K562 (cell line): ENCODE measurements around the gene EHD2. TPM values are rescaled to one million over a fixed set of nuclear protein-coding genes. Genes with fewer than 3 reads are reported as not detected.

Experiments
- ATAC-seq: fragments of 200-7000 bp; cut with Tn5 transposase; 3 replicates; pipeline ENCODE4 v1.9.1; 2020; ENCODE audit warnings: moderate library complexity
- BruUV-seq: library from RNA; stranded (reverse); fragments of 400-500 nt; replicated peaks from 2 replicates; lab custom pipeline; 2021; lab: Mats Ljungman, UMichigan
- CTCF ChIA-PET: fragments of 300-600 bp; formaldehyde crosslinking; extraction: SDS; loops from one replicate; lab custom pipeline; 2021; ENCODE audit warnings: low intra/inter-chr PET ratio; lab: Yijun Ruan, JAX
- POLR2A ChIA-PET: fragments of 300-600, 350-650 bp; sonication (Branson Sonifier 250); formaldehyde crosslinking; extraction: SDS; loops from one replicate; lab custom pipeline; 2021; ENCODE audit warnings: antibody characterized with exemption, inconsistent platforms; lab: Yijun Ruan, JAX
- DNase-seq, 4 experiments: peaks; one replicate each; pipeline versions ENCODE4 v3.0.0 to v3.0.0-alpha.2; 2011 to 2018; ENCODE audit warnings: low spot score in 3 of 4, mixed read lengths in 3 of 4; ENCODE audit errors: extremely low read depth in 1 of 4
- FAIRE-seq: peaks from 2 replicates; lab custom pipeline; 2011; peaks lifted over from hg19 to GRCh38; lab: Jason Lieb, UNC
- H2AFZ ChIP-seq: 2 replicates; pipeline ENCODE4 v1.6.0; 2011; ENCODE audit warnings: low read depth, low read length, control low read depth, inconsistent platforms
- H3K27ac ChIP-seq: fragments of 200-600 bp; 3 replicates; pipeline ENCODE4 v1.8.0; 2011; ENCODE audit warnings: low read depth, mild to moderate bottlenecking, control low read depth, inconsistent platforms, low read length, moderate library complexity, mixed read lengths; ENCODE audit errors: extremely low read depth
- H3K27me3 ChIP-seq, 2 experiments: fragments of 300-600 bp in 1 of 2; 2 replicates in 1 of 2; 3 replicates in 1 of 2; pipeline versions ENCODE4 v1.6.0 to v1.8.0; 2011; ENCODE audit warnings: inconsistent platforms in 2 of 2, low read length in 2 of 2, mild to moderate bottlenecking in 1 of 2, mixed read lengths in 1 of 2, moderate library complexity in 1 of 2; ENCODE audit not compliant: control insufficient read depth in 2 of 2, insufficient read depth in 2 of 2
- H3K36me3 ChIP-seq: fragments of 300-600 bp; 3 replicates; pipeline ENCODE4 v1.8.0; 2011; ENCODE audit warnings: mild to moderate bottlenecking, low read length, inconsistent platforms; ENCODE audit not compliant: control insufficient read depth, insufficient read depth
- H3K4me1 ChIP-seq, 2 experiments: fragments of 200-600 bp in 1 of 2; replicated peaks in 1 of 2; 2 replicates in 1 of 2; 3 replicates in 1 of 2; pipeline versions ENCODE4 v1.5.1 to v1.8.0; 2011; ENCODE audit warnings: inconsistent platforms in 2 of 2, low read length in 2 of 2, mild to moderate bottlenecking in 1 of 2, mixed read lengths in 1 of 2, moderate library complexity in 1 of 2; ENCODE audit not compliant: control insufficient read depth in 2 of 2, insufficient read depth in 2 of 2
- H3K4me2 ChIP-seq: 2 replicates; pipeline ENCODE4 v1.6.1; 2011; ENCODE audit warnings: low read length, control low read depth, inconsistent platforms, mixed read lengths; ENCODE audit not compliant: insufficient read depth
- H3K4me3 ChIP-seq: fragments of 200-600 bp; sonication (generic), shearing (Covaris generic); 2 replicates; pipeline ENCODE4 v1.5.1; 2016; ENCODE audit warnings: control low read depth, inconsistent platforms
- H3K79me2 ChIP-seq: fragments of 200-600 bp; 3 replicates; pipeline ENCODE4 v1.8.0; 2011; ENCODE audit warnings: low read length, inconsistent platforms; ENCODE audit not compliant: control insufficient read depth, insufficient read depth
- H3K9ac ChIP-seq, 2 experiments: 2 replicates each; pipeline versions ENCODE4 v1.6.0 to v1.6.1; 2011; ENCODE audit warnings: low read depth in 2 of 2, low read length in 2 of 2, control low read depth in 1 of 2, inconsistent platforms in 1 of 2, mild to moderate bottlenecking in 1 of 2, mixed read lengths in 1 of 2; ENCODE audit not compliant: insufficient read depth in 1 of 2
- H3K9me1 ChIP-seq: one replicate; pipeline ENCODE4 v1.6.0; 2011; ENCODE audit warnings: inconsistent platforms, mild to moderate bottlenecking, low read length, moderate library complexity; ENCODE audit not compliant: control insufficient read depth, insufficient read depth
- H3K9me3 ChIP-seq: replicated peaks from 2 replicates; pipeline ENCODE4 v1.5.1; 2011; ENCODE audit warnings: low read depth, low read length, inconsistent platforms; ENCODE audit not compliant: control insufficient read depth, insufficient read depth
- H4K20me1 ChIP-seq: replicated peaks from 2 replicates; pipeline ENCODE4 v1.6.1; 2011; ENCODE audit warnings: low read length, inconsistent platforms, mixed read lengths; ENCODE audit not compliant: control insufficient read depth, insufficient read depth
- ARID1B ChIP-seq: fragments of 450-650 bp; IDR thresholded peaks from 2 replicates; pipeline ENCODE4 v1.6.1; 2016; ENCODE audit warnings: antibody characterized with exemption, mild to moderate bottlenecking, inconsistent platforms
- BRCA1 ChIP-seq, 2 experiments: fragments of 450-650 bp in 1 of 2; sonication (generic) in 1 of 2; formaldehyde crosslinking in 1 of 2; IDR thresholded peaks; 2 replicates each; pipeline versions ENCODE4 v1.5.0 to v1.6.1; 2017 to 2020; ENCODE audit warnings: mild to moderate bottlenecking in 1 of 2, missing genetic modification reagents in 1 of 2
- CHCHD3 ChIP-seq: fragments of 250-450 bp; sonication (Bioruptor Pico); IDR thresholded peaks from 2 replicates; pipeline ENCODE4 v2.1.2; 2022; ENCODE audit warnings: mild to moderate bottlenecking
- DNMT1 ChIP-seq: fragments of 450-650 bp; IDR thresholded peaks from 2 replicates; pipeline ENCODE4 v1.6.1; 2016; ENCODE audit warnings: antibody characterized with exemption, mild to moderate bottlenecking
- ERF ChIP-seq: fragments of 450-650 bp; formaldehyde crosslinking; IDR thresholded peaks from 2 replicates; pipeline ENCODE4 v1.4.0; 2020; ENCODE audit warnings: mild to moderate bottlenecking, mixed read lengths
- POLR2G ChIP-seq: fragments of 200-400 bp; formaldehyde crosslinking; IDR thresholded peaks from 2 replicates; pipeline ENCODE4 v1.6.1; 2017; ENCODE audit warnings: low read depth, mild to moderate bottlenecking, antibody characterized with exemption, low read length, moderate library complexity
- RBFOX2 ChIP-seq: fragments of 200-400 bp; formaldehyde crosslinking; IDR thresholded peaks from 2 replicates; pipeline ENCODE4 v1.6.1; 2017; ENCODE audit warnings: low read depth, mild to moderate bottlenecking, low read length, moderate library complexity
- RREB1 ChIP-seq: fragments of 250-450 bp; sonication (Bioruptor Pico); IDR thresholded peaks from 2 replicates; pipeline ENCODE4 v1.4.0; 2020
- TRIM28 ChIP-seq: fragments of 450-650 bp; IDR thresholded peaks from 2 replicates; pipeline ENCODE4 v1.6.1; 2017
- ZNF3 ChIP-seq: fragments of 250-450 bp; sonication (Bioruptor Pico); IDR thresholded peaks from 2 replicates; pipeline ENCODE4 v1.5.0; 2021; ENCODE audit warnings: mild to moderate bottlenecking, moderate library complexity
- WGBS: fragments of 100-300 bp; shearing (Covaris generic); methylation state at CpG from one replicate; pipeline ENCODE4 v1.1.6; 2016; ENCODE audit warnings: low coverage, mixed read lengths; ENCODE audit not compliant: insufficient coverage; ENCODE audit errors: missing lambda C conversion rate; 5-methylcytosine and 5-hydroxymethylcytosine counted together
- in situ Hi-C: fragments of 300-500 bp; cut with MboI; formaldehyde crosslinking; loops from 4 replicates; pipeline ENCODE4 v1.15.0; 2018; ENCODE audit warnings: inconsistent platforms, mixed read lengths
- intact Hi-C: fragments of 100-400 bp; cut with micrococcal nuclease; formaldehyde crosslinking; loops from 2 replicates; pipeline ENCODE4 v1.14.2; 2022
- polyA plus RNA-seq, 8 experiments: library from polyadenylated mRNA; depleted of rRNA in 4 of 8; stranded (reverse) in 5 of 8; unstranded in 3 of 8; fragments of >200 nt; fragmentation: Nextera tagmentation in 2 of 8; fragmentation: Illumina TruSeq in 1 of 8; extraction: Ambion mirVana in 2 of 8; extraction: Trizol in 1 of 8; gene quantifications; 2 replicates each; pipeline versions ENCODE4 v1.2.1 to v1.2.3, GENCODE V29; 2011 to 2014; ENCODE audit warnings: inconsistent platforms in 1 of 8, missing spikeins in 1 of 8
- total RNA-seq, 7 experiments: library from RNA; depleted of rRNA in 6 of 7; stranded (reverse); fragments of >200 nt in 6 of 7; fragmentation: Illumina TruSeq in 2 of 7; extraction: Trizol in 2 of 7; gene quantifications; 2 replicates each; pipeline versions ENCODE4 v1.2.1 to v1.2.3, GENCODE V29; 2011 to 2021; ENCODE audit warnings: low replicate concordance in 1 of 7

Gene EHD2
- total and polyA plus RNA-seq, 9 of the 15 experiments (the other 6 are each of a cell fraction or from before 2014, with no cell fraction given), result 1.7 to 32.2 (median 3.0) TPM

GRCh38 chr19:47750752-47751151 lies 37.5 kb downstream of the EHD2 start:
- no peak overlapping the region for H2AFZ ChIP-seq
- POLR2A ChIA-PET, result interaction anchor here (0.5 to 0.6 kb wide), 2 partner anchors 17 to 553 kb away, joined by 3 read pairs; no protein-coding TSS in a partner anchor
- peaks cover 89% of the 10 kb centered on the region for H3K36me3 ChIP-seq
- WGBS, result 96% methylated on average over 12 of the region's 18 CpGs
- H3K9ac ChIP-seq, result no peak overlapping the region
- H3K27ac ChIP-seq, result no peak overlapping the region
- CTCF ChIA-PET, result no interaction called here
- H3K9me3 ChIP-seq, result no peaks in the 10 kb centered on the region
- H3K4me1 ChIP-seq, result peaks cover 6 to 17% of the 10 kb centered on the region in 2 experiments
- FAIRE-seq (no peak), DNase-seq (no peak), ATAC-seq (no peak)
- peaks cover 38% of the 10 kb centered on the region for H3K79me2 ChIP-seq
- H3K4me2 ChIP-seq, result no peak overlapping the region
- H4K20me1 ChIP-seq, result peaks cover 8% of the 10 kb centered on the region; the same call in 1 of the 2 replicates
- in situ Hi-C loops (no loop called here), intact Hi-C loops (no loop called here)
- no peak overlapping the region for H3K4me3 ChIP-seq
- no TSS peak for BruUV-seq
- H3K27me3 ChIP-seq, result no peaks in the 10 kb centered on the region
- H3K9me1 ChIP-seq, result peaks cover 3% of the 10 kb centered on the region
- no peak for TF ChIP-seq ZNF3
- TF ChIP-seq ARID1B, result no peak
- TF ChIP-seq TRIM28, result no peak
- peak; percentile 68 for TF ChIP-seq RBFOX2
- peak; percentile 62 for TF ChIP-seq POLR2G
- no peak for TF ChIP-seq BRCA1 (IDR thresholded peaks at IDR 0.05)
- no peak for TF ChIP-seq BRCA1 (CRISPR knock-in tag; IDR thresholded peaks at IDR 0.05)
- TF ChIP-seq RREB1, result no peak
- no peak for TF ChIP-seq CHCHD3 (CRISPR knock-in tag)
- no peak for TF ChIP-seq DNMT1
- TF ChIP-seq ERF (CRISPR knock-in tag), result no peak
